H1 (cell line): ENCODE data around the gene SPDYC. TPM values are rescaled to one million over a fixed set of nuclear protein-coding genes. Genes with fewer than 3 reads are reported as not detected.

Experiments used
- POU5F1 ChIP-seq: IDR thresholded peaks from 2 replicates; pipeline ENCODE4 v1.6.1; 2011; ENCODE audit warnings: low read depth, mild to moderate bottlenecking, low read length, moderate library complexity
- polyA plus RNA-seq, 7 experiments: library from polyadenylated mRNA; depleted of rRNA in 3 of 7; stranded (reverse) in 5 of 7; unstranded in 2 of 7; fragments of >200 nt in 5 of 7; fragments of 200-250 nt in 2 of 7; gene quantifications; 1 replicate in 5 of 7; 2 replicates in 1 of 7; 4 replicates in 1 of 7; pipeline versions ENCODE4 v1.2.1 to v1.2.3, GENCODE V29; 2011 to 2013; ENCODE audit warnings: missing spikeins in 2 of 7, mixed read lengths in 2 of 7
- total RNA-seq: library from RNA; stranded (reverse); fragmentation: NEBNext Ultra II Directional; extraction: Animal tissue kit (Norgen Biotek cat#: 25700); gene quantifications from 2 replicates; pipeline ENCODE4 v1.2.1, GENCODE V29; 2021

SPDYC gene
- total and polyA plus RNA-seq, 2 of the 8 experiments (the other 6 are each of a cell fraction or from before 2014, with no cell fraction given): 0.15 TPM; not detected in 1

DNA sequence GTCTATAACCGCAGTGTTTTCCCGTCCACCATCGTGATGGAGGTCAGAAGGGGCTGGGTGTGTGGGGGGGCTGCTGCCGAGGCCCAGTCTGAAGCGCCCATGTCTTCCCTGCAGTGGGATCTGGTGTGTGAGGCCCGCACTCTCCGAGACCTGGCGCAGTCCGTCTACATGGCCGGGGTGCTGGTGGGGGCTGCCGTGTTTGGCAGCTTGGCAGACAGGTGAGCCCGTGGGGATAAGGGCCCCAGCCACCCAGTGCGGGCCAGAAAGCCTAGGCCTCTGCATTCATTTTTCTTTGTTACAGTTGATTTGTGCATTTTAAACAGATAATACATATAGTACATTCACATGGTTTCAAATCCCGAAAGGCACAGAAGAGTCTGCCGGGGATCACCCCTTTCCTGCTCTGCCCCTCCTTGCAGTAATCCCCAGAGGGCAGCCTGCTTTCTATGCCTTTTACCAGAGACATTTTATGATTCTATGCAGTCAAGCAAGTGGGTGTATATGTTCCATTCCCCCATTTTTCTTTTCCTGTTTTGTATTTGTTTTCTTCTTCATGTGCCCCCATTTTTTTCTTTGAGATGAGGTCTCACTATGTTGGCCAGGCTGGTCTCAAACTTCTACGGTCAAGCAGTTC, 44.3 kb downstream of the SPDYC start (continued):
- no peak for TF ChIP-seq POU5F1
